ENCODE measurements around the gene FILIP1L.

DNA sequence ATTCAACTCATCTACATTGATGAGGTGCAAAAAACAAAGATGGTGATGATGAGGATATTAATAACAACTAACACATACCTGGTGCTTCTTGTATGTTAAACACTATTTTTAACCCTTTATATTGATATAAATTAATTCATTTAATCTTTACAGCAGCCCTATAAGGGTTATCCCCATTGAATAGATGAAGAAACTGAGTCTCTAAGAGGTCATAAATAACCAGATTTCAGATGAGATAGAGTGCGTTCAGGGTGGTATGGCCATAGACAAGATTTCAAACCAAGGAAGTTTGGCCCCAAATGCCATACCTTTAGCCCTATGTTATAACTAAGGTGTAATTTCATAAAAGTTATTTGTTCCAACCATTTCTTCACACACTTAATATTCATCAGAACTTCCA is 214.1 kb downstream of the FILIP1L start:
- no peak for TF ChIP-seq POLR2A (IDR thresholded peaks at IDR 0.05)
- TF ChIP-seq, protein P1, sequence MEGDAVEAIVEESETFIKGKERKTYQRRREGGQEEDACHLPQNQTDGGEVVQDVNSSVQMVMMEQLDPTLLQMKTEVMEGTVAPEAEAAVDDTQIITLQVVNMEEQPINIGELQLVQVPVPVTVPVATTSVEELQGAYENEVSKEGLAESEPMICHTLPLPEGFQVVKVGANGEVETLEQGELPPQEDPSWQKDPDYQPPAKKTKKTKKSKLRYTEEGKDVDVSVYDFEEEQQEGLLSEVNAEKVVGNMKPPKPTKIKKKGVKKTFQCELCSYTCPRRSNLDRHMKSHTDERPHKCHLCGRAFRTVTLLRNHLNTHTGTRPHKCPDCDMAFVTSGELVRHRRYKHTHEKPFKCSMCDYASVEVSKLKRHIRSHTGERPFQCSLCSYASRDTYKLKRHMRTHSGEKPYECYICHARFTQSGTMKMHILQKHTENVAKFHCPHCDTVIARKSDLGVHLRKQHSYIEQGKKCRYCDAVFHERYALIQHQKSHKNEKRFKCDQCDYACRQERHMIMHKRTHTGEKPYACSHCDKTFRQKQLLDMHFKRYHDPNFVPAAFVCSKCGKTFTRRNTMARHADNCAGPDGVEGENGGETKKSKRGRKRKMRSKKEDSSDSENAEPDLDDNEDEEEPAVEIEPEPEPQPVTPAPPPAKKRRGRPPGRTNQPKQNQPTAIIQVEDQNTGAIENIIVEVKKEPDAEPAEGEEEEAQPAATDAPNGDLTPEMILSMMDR (IDR thresholded peaks at IDR 0.05), result no peak

Data from adrenal gland (tissue), 5 donors.